ENCODE data around the gene TNFSF8. TPM values are rescaled to one million over a fixed set of nuclear protein-coding genes. Genes with fewer than 3 reads are reported as not detected.

The TNFSF8 gene
- total and polyA plus RNA-seq, 2 donors (not counting 3 experiments of a cell fraction or from before 2014, with no cell fraction given): not detected

DNA sequence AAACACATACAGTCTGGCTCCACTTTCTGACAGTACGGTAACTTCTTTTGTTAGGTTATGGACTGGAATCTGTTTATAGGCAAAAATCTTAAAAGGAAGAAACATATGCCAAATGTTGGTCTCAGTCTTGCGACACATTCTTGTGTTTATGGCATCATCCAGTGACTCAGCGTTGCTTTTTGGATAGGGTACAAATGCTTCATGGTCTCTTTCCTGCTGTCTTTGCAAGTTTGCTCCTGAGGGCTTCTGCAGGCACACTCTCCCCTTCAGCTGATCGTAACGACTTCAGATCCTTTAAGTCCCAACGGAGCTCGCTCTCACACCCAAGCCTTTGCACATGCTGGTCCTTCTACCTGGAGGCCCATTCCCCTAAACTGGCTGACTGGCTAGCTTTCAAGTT lies 23.6 kb upstream of the TNFSF8 start:
- CTCF ChIA-PET: no interaction called here
- DNase-seq (ENCODE audit: low read depth, low spot score) (no peak), FAIRE-seq (no peak)
- H3K4me3 ChIP-seq (replicated peaks in 1 of 3; ENCODE audit: insufficient read depth in 1 of 3, low read depth in 1 of 3, low read length in 3 of 3): no peak overlapping the region
- H3K79me2 ChIP-seq (ENCODE audit: control insufficient read depth, insufficient read depth, low read length): no peaks in the 10 kb centered on the region
- no peaks in the 10 kb centered on the region for H3K9me3 ChIP-seq (replicated peaks; ENCODE audit: control insufficient read depth, insufficient read depth, low read length)
- H3K9ac ChIP-seq (replicated peaks; ENCODE audit: extremely low read depth, insufficient read depth, low read length): no peak overlapping the region
- no peak overlapping the region for H3K4me2 ChIP-seq (ENCODE audit: insufficient read depth, low read length)
- intact Hi-C loops (cut with micrococcal nuclease) (no loop called here), dilution Hi-C loops (cut with MboI; ENCODE audit: extremely low pct_ligation_motif_present, low sequenced_read_pairs) (no loop called here)
- POLR2A ChIA-PET: no interaction called here
- H3K27me3 ChIP-seq (ENCODE audit: control insufficient read depth in 2 of 2, insufficient read depth in 2 of 2, low read length in 2 of 2): no peaks in the 10 kb centered on the region
- BruUV-seq (replicated peaks): no TSS peak
- H2AFZ ChIP-seq (ENCODE audit: low read depth, low read length): no peak overlapping the region
- TF ChIP-seq MYC (IDR thresholded peaks at IDR 0.05; ENCODE audit: low read depth, low read length) (no peak), POLR2AphosphoS5 (IDR thresholded peaks at IDR 0.05; ENCODE audit: insufficient read depth, low read depth, low read length) (no peak), JUN (IDR thresholded peaks at IDR 0.05; ENCODE audit: borderline replicate concordance, insufficient read depth, insufficient read length, low read depth) (no peak), EZH2 (IDR thresholded peaks at IDR 0.05; ENCODE audit: borderline replicate concordance, low read depth, low read length, severe bottlenecking) (no peak), POLR2A (IDR thresholded peaks at IDR 0.05; ENCODE audit: low read depth, low read length) (no peak), GATA2 (IDR thresholded peaks at IDR 0.05; ENCODE audit: insufficient read depth, insufficient read length, low read depth, low read length) (no peak), FOS (IDR thresholded peaks at IDR 0.05; ENCODE audit: borderline replicate concordance, insufficient read depth, low read length) (no peak)
- TF ChIP-seq, protein P1, sequence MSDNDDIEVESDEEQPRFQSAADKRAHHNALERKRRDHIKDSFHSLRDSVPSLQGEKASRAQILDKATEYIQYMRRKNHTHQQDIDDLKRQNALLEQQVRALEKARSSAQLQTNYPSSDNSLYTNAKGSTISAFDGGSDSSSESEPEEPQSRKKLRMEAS (IDR thresholded peaks at IDR 0.05; ENCODE audit: insufficient read depth, insufficient read length): no peak
- TF ChIP-seq, protein P2, sequence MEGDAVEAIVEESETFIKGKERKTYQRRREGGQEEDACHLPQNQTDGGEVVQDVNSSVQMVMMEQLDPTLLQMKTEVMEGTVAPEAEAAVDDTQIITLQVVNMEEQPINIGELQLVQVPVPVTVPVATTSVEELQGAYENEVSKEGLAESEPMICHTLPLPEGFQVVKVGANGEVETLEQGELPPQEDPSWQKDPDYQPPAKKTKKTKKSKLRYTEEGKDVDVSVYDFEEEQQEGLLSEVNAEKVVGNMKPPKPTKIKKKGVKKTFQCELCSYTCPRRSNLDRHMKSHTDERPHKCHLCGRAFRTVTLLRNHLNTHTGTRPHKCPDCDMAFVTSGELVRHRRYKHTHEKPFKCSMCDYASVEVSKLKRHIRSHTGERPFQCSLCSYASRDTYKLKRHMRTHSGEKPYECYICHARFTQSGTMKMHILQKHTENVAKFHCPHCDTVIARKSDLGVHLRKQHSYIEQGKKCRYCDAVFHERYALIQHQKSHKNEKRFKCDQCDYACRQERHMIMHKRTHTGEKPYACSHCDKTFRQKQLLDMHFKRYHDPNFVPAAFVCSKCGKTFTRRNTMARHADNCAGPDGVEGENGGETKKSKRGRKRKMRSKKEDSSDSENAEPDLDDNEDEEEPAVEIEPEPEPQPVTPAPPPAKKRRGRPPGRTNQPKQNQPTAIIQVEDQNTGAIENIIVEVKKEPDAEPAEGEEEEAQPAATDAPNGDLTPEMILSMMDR (IDR thresholded peaks at IDR 0.05; ENCODE audit: extremely low read depth in 1 of 2, insufficient read depth in 1 of 2, low read depth in 1 of 2, low read length in 2 of 2): no peak
- no peaks in the 10 kb centered on the region for H3K9me1 ChIP-seq (replicated peaks; ENCODE audit: control insufficient read depth, extremely low read depth, insufficient read depth, low read length)
- no peak overlapping the region for H3K27ac ChIP-seq (ENCODE audit: insufficient read depth, low read depth, low read length)
- H4K20me1 ChIP-seq (replicated peaks; ENCODE audit: control insufficient read depth, extremely low read depth, insufficient read depth, low read length): no peaks in the 10 kb centered on the region
- no peaks in the 10 kb centered on the region for H3K36me3 ChIP-seq (ENCODE audit: control insufficient read depth in 2 of 2, extremely low read depth in 1 of 2, insufficient read depth in 2 of 2, low read length in 2 of 2)
- H3K4me1 ChIP-seq (ENCODE audit: control insufficient read depth, extremely low read depth, insufficient read depth, low read length): no peaks in the 10 kb centered on the region
